ENCODE data around the gene DRAM2. TPM values are rescaled to one million over a fixed set of nuclear protein-coding genes. Genes with fewer than 3 reads are reported as not detected.

DRAM2 gene
- total RNA-seq = 67.0 and 89.5 TPM in 2 replicates

GRCh38 chr1:111139956-111140679, at the start of gene DRAM2, which contains the start of gene CEPT1:
TSS of gene DRAM2 (minus strand) at chr1:111140093. CDS start at chr1:111131554, 8,539 bp downstream.
TSS of gene CEPT1 (plus strand) at chr1:111140223. CDS start at chr1:111147715, 7,492 bp downstream.

Small RNAs within 50 kb of the gene (small RNA-seq; reads per million reads assigned to genes)
- not detected for gene AL355816.1

Other genes starting within 250 kb of the DRAM2 start
- 15.5 and 19.7 TPM in 2 replicates for gene LRIF1, start 176.2 kb downstream of the DRAM2 start, total RNA-seq
- 59.6 and 79.4 TPM in 2 replicates for gene CEPT1, start 130 bp upstream of the DRAM2 start, total RNA-seq
- gene DENND2D, start 60.6 kb upstream of the DRAM2 start, total RNA-seq = 11.5 and 12.5 TPM in 2 replicates
- 86.8 and 128 TPM in 2 replicates for gene CHI3L2, start 87.6 kb upstream of the DRAM2 start, total RNA-seq
- 0.13 TPM in 1 of 2 replicates, not detected in the other for gene CHIA, start 150.8 kb upstream of the DRAM2 start, total RNA-seq

All from articular chondrocyte of knee joint (primary cell).